Ovary (tissue), 3 donors: ENCODE measurements around the gene TSTD2.

Experiments used
- EP300 ChIP-seq: sonication (generic); formaldehyde crosslinking; IDR thresholded peaks from one replicate; pipeline ENCODE4 v1.6.1; 2017; ENCODE audit warnings: antibody characterized with exemption
- POLR2A ChIP-seq: fragments of 450-650 bp; IDR thresholded peaks from one replicate; pipeline ENCODE4 v1.6.1; 2017; ENCODE audit warnings: antibody characterized with exemption, mild to moderate bottlenecking, moderate library complexity
- TF ChIP-seq, protein P1 (sequence below), 3 donors: fragments of 450-650 bp in 2 of 3; fragments of 200-600 bp in 1 of 3; IDR thresholded peaks; one replicate each; pipeline versions ENCODE4 v1.5.1 to v1.8.0; 2016 to 2022; ENCODE audit warnings: antibody characterized with exemption in 3 of 3, mild to moderate bottlenecking in 1 of 3
- donor health status: DM: no; HTN: no; CAD: no.

DNA sequence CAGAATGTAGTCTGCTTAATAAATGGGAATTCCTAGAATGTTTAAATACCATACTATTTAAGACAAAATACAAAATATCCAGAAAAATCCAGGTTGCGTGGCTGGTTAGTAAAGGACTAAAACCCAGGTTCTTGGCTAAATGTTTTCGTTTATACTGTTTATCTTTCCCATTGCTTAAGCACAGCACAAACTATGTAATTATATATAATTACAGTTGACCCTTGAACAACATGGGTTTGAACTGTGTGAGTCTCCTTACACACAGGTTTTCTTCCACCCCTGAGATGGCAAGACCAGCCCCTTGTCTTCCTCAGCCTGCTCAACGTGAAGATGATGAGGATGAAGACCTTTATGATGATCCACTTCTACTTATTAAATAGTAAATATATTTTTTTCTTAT, 39.2 kb upstream of the TSTD2 start:
- TF ChIP-seq EP300, result no peak
- TF ChIP-seq, protein P1, sequence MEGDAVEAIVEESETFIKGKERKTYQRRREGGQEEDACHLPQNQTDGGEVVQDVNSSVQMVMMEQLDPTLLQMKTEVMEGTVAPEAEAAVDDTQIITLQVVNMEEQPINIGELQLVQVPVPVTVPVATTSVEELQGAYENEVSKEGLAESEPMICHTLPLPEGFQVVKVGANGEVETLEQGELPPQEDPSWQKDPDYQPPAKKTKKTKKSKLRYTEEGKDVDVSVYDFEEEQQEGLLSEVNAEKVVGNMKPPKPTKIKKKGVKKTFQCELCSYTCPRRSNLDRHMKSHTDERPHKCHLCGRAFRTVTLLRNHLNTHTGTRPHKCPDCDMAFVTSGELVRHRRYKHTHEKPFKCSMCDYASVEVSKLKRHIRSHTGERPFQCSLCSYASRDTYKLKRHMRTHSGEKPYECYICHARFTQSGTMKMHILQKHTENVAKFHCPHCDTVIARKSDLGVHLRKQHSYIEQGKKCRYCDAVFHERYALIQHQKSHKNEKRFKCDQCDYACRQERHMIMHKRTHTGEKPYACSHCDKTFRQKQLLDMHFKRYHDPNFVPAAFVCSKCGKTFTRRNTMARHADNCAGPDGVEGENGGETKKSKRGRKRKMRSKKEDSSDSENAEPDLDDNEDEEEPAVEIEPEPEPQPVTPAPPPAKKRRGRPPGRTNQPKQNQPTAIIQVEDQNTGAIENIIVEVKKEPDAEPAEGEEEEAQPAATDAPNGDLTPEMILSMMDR (IDR thresholded peaks at IDR 0.05), result no peak
- TF ChIP-seq POLR2A, result no peak
